Heart right ventricle (tissue), 16 donors: Measurements from ENCODE around the gene ZNF385A. TPM values are rescaled to one million over a fixed set of nuclear protein-coding genes. Genes with fewer than 3 reads are reported as not detected.

Experiments used
- ATAC-seq, 8 donors: fragments of 200-7000 bp; cut with Tn5 transposase; one replicate each; pipeline ENCODE4 v1.9.1; 2020; ENCODE audit warnings: mild to moderate bottlenecking in 8 of 8, moderate library complexity in 8 of 8, moderate number of reproducible peaks in 1 of 8
- DNase-seq, 2 donors: peaks; one replicate each; pipeline ENCODE4 v3.0.0-alpha.2; 2020
- H3K27ac ChIP-seq, 10 donors: fragments of 200-600 bp; sonication (generic) in 2 of 10; one replicate each; pipeline versions ENCODE4 v1.5.0 to v1.8.0; 2020 to 2022; ENCODE audit warnings: mild to moderate bottlenecking in 3 of 10
- H3K27me3 ChIP-seq, 7 donors: fragments of 200-600 bp; one replicate each; pipeline ENCODE4 v1.8.0; 2021 to 2022; ENCODE audit warnings: mild to moderate bottlenecking in 2 of 7
- H3K36me3 ChIP-seq, 9 donors: fragments of 200-600 bp; sonication (generic) in 1 of 9; one replicate each; pipeline versions ENCODE4 v1.5.0 to v1.8.0; 2020 to 2022; ENCODE audit warnings: mild to moderate bottlenecking in 2 of 9
- H3K4me1 ChIP-seq, 9 donors: fragments of 200-600 bp; sonication (generic) in 1 of 9; one replicate each; pipeline versions ENCODE4 v1.5.0 to v1.8.0; 2020 to 2022; ENCODE audit warnings: mild to moderate bottlenecking in 4 of 9
- H3K4me3 ChIP-seq, 10 donors: fragments of 200-600 bp; sonication (generic) in 2 of 10; one replicate each; pipeline versions ENCODE4 v1.5.0 to v1.8.0; 2020 to 2022; ENCODE audit warnings: mild to moderate bottlenecking in 7 of 10, moderate library complexity in 2 of 10
- H3K9me3 ChIP-seq, 11 donors: fragments of 200-600 bp in 10 of 11; sonication (generic) in 2 of 11; one replicate each; pipeline versions ENCODE4 v1.5.0 to v1.8.0; 2013 to 2022; ENCODE audit warnings: mild to moderate bottlenecking in 2 of 11, control low read depth in 1 of 11, moderate library complexity in 1 of 11
- CTCF ChIP-seq, 9 donors: fragments of 200-600 bp; sonication (generic) in 2 of 9; IDR thresholded peaks; one replicate each; pipeline versions ENCODE4 v1.5.0 to v1.8.0; 2021 to 2022; ENCODE audit warnings: antibody characterized with exemption in 9 of 9, mild to moderate bottlenecking in 5 of 9, moderate library complexity in 1 of 9
- WGBS, 2 donors: extraction: QIAGEN DNeasy Blood & Tissue Kit; methylation state at CpG; one replicate each; pipeline ENCODE4 v1.1.7; 2013; ENCODE audit warnings: inconsistent platforms in 1 of 2; 5-methylcytosine and 5-hydroxymethylcytosine counted together
- intact Hi-C, 10 donors: fragments of 100-400 bp; cut with DNase I; formaldehyde crosslinking; loops; one replicate each; pipeline versions ENCODE4 v1.11.1 to v1.14.2; 2022
- microRNA-seq, 2 donors: library from miRNA; unstranded; fragments of <30 nt; microRNA quantifications; one replicate each; pipeline ENCODE4 v1.2.0, GENCODE V29; 2021
- polyA plus RNA-seq, 2 donors: library from polyadenylated mRNA; stranded (reverse); fragments of 200-250 nt; gene quantifications; one replicate each; pipeline ENCODE4 v1.2.3, GENCODE V29; 2013
- total RNA-seq, 10 donors: library from RNA; stranded (reverse); fragmentation: NEBNext Ultra II Directional in 3 of 10; extraction: Animal tissue kit (Norgen Biotek cat#: 25700) in 3 of 10; gene quantifications; one replicate each; pipeline versions ENCODE4 v1.2.1 to v1.2.4, GENCODE V29; 2021 to 2023
- donor health status: Arrhythmogenic right ventricular cardiomyopathy.
- donor health status: ischemic (EF 13 %, LVEDD 7.1; RV severe dilation, severe dysfunction).
- donor health status: healthy with polysubstance abuse.
- donor health status: DM: no; HTN: yes; CAD: no.
- donor health status: DM: no; HTN: no; CAD: no.
- donor health status: ischemic (EF 25% LVEDD 6.9; RV normal size, moderate dysfunction).
- donor health status: ischemic (EF 25% LVEDD 5.7; RV mildly dilated, moderate dysfunction).
- donor health status: healthy.
- donor health status: DM: yes; HTN: yes; CAD: no.
- donor health status: Ischemic cardiomyopathy.
- donor health status: ischemic (EF 35%, LVEDD 5.7; RV mildly dilated, moderate dysfunction).
- donor health status: nonischemic (EF 11% LVEDD 7.7; RV severe dilation, severe dysfunction).
- donor health status: DM: yes; HTN: yes; CAD: no.
- donor health status: PGD.
- donor health status: ischemic (EF 29% LVEDD 5.4; RV normal size, mild dysfunction).
- donor health status: nonischemic (EF 23%, LVEDD 6.1; RV moderate dilation, normal function).

The ZNF385A gene
- total and polyA plus RNA-seq, 12 donors = 3.8 to 19.1 (median 5.8) TPM

- intact Hi-C loops = loop anchor here in 6 of 10 donors (2.0 to 10.0 kb wide), 8 partner anchors 33 to 110 kb away; partner anchors contain the start of genes CBX5 (in 3 of the 6), HNRNPA1 (in 3 of the 6) and GPR84 (in 1 of the 6)
- 2% methylated on average over 34 of the region's 34 CpGs for WGBS, 2 donors
Measured at GRCh38 chr12:54324617-54325441, 59.7 kb downstream of the ZNF385A start, which contains the start of gene COPZ1. TSS of gene COPZ1 (plus strand) at chr12:54325131. CDS start at chr12:54325164, 33 bp downstream.

GRCh38 chr12:54321363-54321762, 63.2 kb downstream of the ZNF385A start:
- H3K4me3 ChIP-seq = no peak overlapping the region
- peaks cover 3 to 18% (median 10%) of the 10 kb centered on the region in 9 donors for H3K4me1 ChIP-seq
- 86 to 89% methylated on average over 5 of the region's 5 CpGs for WGBS, 2 donors
- H3K27me3 ChIP-seq = no peaks in the 10 kb centered on the region
- H3K27ac ChIP-seq = no peak overlapping the region
- no peaks in the 10 kb centered on the region for H3K36me3 ChIP-seq
- no peaks in the 10 kb centered on the region for H3K9me3 ChIP-seq
- no peak for DNase-seq
- intact Hi-C loops = loop anchor here in 3 of 10 donors (5.0 to 10.0 kb wide), 4 partner anchors 39 to 107 kb away; partner anchors contain the start of genes CBX5 (in 1 of the 3) and HNRNPA1 (in 1 of the 3)
- ATAC-seq = no peak
- TF ChIP-seq CTCF (IDR thresholded peaks at IDR 0.05) = no peak

More at GRCh38 chr12:54324617-54325441, 59.7 kb downstream of the ZNF385A start, which contains the start of gene COPZ1:
- peak; percentile 49 to 88 (median 81) for TF ChIP-seq CTCF (IDR thresholded peaks at IDR 0.05)
- ATAC-seq (peak; percentile 98 to 99 (median 98)), DNase-seq (peak; percentile 88 to 98)
- peak within 1 kb of the TSS; percentile 70 to 90 (median 81) for H3K4me3 ChIP-seq
- peaks cover 0 to 15% (median 0%) of the 10 kb centered on the region in 9 donors for H3K36me3 ChIP-seq
- H3K4me1 ChIP-seq = peaks cover 3 to 51% (median 39%) of the 10 kb centered on the region in 9 donors
- peak within 1 kb of the TSS; percentile 56 to 95 (median 83) for H3K27ac ChIP-seq
- H3K27me3 ChIP-seq = no peaks in the 10 kb centered on the region
- H3K9me3 ChIP-seq = no peaks in the 10 kb centered on the region

Small RNA genes lying within 50 kb of the gene (microRNA-seq; reads per million reads assigned to microRNA genes)
- gene MIR148B = 372 to 457 reads per million in 2 donors

Other genes with a start within 250 kb of the ZNF385A start
- 10 to 100 TPM in 9 of 10 donors, 1 to 10 TPM in 1; 8.8 to 20.7 (median 13.8) TPM for gene SMUG1, start 195.7 kb downstream of the ZNF385A start, total RNA-seq
- gene SMUG1, start 195.7 kb downstream of the ZNF385A start, polyA plus RNA-seq = 10 to 100 TPM; 16.2 to 28.8 TPM
- 10 to 100 TPM; 44.4 to 53.5 (median 49.7) TPM for gene CBX5, start 104.6 kb downstream of the ZNF385A start, total RNA-seq
- gene CBX5, start 104.6 kb downstream of the ZNF385A start, polyA plus RNA-seq = 10 to 100 TPM; 13.4 to 19.2 TPM
- 100 to 1,000 TPM; 419 to 538 (median 462) TPM for gene HNRNPA1, start 104.0 kb downstream of the ZNF385A start, total RNA-seq
- gene HNRNPA1, start 104.0 kb downstream of the ZNF385A start, polyA plus RNA-seq = 100 to 1,000 TPM; 353 to 641 TPM
- 1 to 10 TPM in 1 of 10 donors, under 1 TPM in 8, not detected in 1; 0.17 to 1.4 (median 0.50) TPM for gene NFE2, start 83.7 kb downstream of the ZNF385A start, total RNA-seq
- under 1 TPM in 1 of 2 donors, not detected in 1; 0.28 TPM for gene NFE2, start 83.7 kb downstream of the ZNF385A start, polyA plus RNA-seq
- gene COPZ1, start 59.6 kb downstream of the ZNF385A start, total RNA-seq = 100 to 1,000 TPM; 111 to 143 (median 131) TPM
- 100 to 1,000 TPM in 1 of 2 donors, 10 to 100 TPM in 1; 64.0 to 152 TPM for gene COPZ1, start 59.6 kb downstream of the ZNF385A start, polyA plus RNA-seq
- gene GPR84, start 20.2 kb downstream of the ZNF385A start, total RNA-seq = 1 to 10 TPM in 1 of 10 donors, under 1 TPM in 3, not detected in 6; 0.15 to 2.9 (median 0.25) TPM
- under 1 TPM in 1 of 2 donors, not detected in 1; 0.45 TPM for gene GPR84, start 20.2 kb downstream of the ZNF385A start, polyA plus RNA-seq
- 10 to 100 TPM; 35.7 to 86.1 (median 48.8) TPM for gene ITGA5, start 34.5 kb upstream of the ZNF385A start, total RNA-seq
- 100 to 1,000 TPM in 1 of 2 donors, 10 to 100 TPM in 1; 31.9 to 154 TPM for gene ITGA5, start 34.5 kb upstream of the ZNF385A start, polyA plus RNA-seq
- under 1 TPM in 2 of 10 donors, not detected in 8; 0.38 to 0.65 TPM for gene GTSF1, start 88.9 kb upstream of the ZNF385A start, total RNA-seq
- gene GTSF1, start 88.9 kb upstream of the ZNF385A start, polyA plus RNA-seq = under 1 TPM in 1 of 2 donors, not detected in 1; 0.07 TPM
- gene NCKAP1L, start 113.0 kb upstream of the ZNF385A start, total RNA-seq = 10 to 100 TPM in 2 of 10 donors, 1 to 10 TPM in 8; 1.4 to 33.8 (median 2.7) TPM
- gene NCKAP1L, start 113.0 kb upstream of the ZNF385A start, polyA plus RNA-seq = 1 to 10 TPM; 1.7 to 2.3 TPM
- gene PDE1B, start 164.9 kb upstream of the ZNF385A start, total RNA-seq = 1 to 10 TPM in 8 of 10 donors, under 1 TPM in 2; 0.79 to 8.1 (median 1.9) TPM
- 1 to 10 TPM; 4.7 to 5.3 TPM for gene PDE1B, start 164.9 kb upstream of the ZNF385A start, polyA plus RNA-seq
- gene PPP1R1A, start 203.9 kb upstream of the ZNF385A start, total RNA-seq = 100 to 1,000 TPM in 3 of 10 donors, 10 to 100 TPM in 7; 39.4 to 378 (median 56.5) TPM
- 100 to 1,000 TPM in 1 of 2 donors, 10 to 100 TPM in 1; 46.6 to 203 TPM for gene PPP1R1A, start 203.9 kb upstream of the ZNF385A start, polyA plus RNA-seq